ENCODE results near the gene ATP10A. TPM values are rescaled to one million over a fixed set of nuclear protein-coding genes. Genes with fewer than 3 reads are reported as not detected.
"Not testable (repeated sequence)": the region's sequence is repeated elsewhere in the genome, so short reads cannot be mapped to it uniquely, and the experiment has no call there.

Gene ATP10A
- total RNA-seq, 1 donor from 2014 or later: not detected

DNA sequence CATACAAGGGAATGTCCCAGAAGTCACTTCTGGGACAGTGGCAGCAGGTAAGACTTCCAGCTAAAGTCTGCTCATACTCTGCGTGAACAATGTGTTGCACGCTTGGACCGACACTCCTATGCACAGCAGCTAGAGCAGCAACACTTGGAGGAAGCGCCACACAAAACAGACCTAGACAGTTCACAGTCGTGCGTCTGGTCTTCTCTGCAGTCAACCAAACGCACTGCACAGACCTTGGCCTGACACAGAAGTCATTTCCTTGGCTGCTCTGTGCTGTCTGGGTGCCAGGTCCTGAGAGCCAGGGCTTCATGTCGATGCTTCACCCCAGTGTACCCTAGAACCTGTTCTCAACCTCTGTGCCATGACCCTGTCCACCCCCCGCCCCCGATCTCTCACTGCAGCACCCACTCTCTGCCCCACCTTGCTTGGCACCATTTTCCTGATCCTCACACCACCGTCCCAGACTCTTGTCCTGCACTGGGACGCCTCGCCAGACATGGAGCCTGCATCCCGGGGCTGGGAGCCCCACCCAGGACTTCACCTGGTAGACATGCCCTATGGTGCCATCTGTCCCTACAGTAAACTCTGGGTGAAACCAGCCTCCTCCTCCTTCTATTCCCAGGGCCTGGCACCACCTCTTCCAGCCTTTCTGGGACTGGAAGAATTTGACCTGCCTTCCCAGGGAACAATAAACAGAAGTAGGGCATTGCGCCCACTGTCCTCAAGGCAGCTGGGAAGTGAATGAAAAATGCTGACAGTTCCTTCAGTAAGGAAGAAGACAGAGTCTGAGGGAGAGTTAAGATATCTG is 3.1 kb downstream of the ATP10A start:
- intact Hi-C loops (cut with micrococcal nuclease): no loop called here
- Mint-ChIP-seq H3K4me3 (no peak overlapping the region), H3K9me3 (no peaks in the 10 kb centered on the region), H3K27ac (no peak overlapping the region), H3K27me3 (peaks cover 32% of the 10 kb centered on the region), H3K4me1 (peaks cover 23% of the 10 kb centered on the region), H3K36me3 (ENCODE audit: low read depth) (no peaks in the 10 kb centered on the region)
- DNase-seq (no peak), ATAC-seq (ENCODE audit: low read depth) (no peak)
- POLR2A ChIA-PET: no interaction called here
- CTCF ChIA-PET: no interaction called here
- TF ChIP-seq, protein P1, sequence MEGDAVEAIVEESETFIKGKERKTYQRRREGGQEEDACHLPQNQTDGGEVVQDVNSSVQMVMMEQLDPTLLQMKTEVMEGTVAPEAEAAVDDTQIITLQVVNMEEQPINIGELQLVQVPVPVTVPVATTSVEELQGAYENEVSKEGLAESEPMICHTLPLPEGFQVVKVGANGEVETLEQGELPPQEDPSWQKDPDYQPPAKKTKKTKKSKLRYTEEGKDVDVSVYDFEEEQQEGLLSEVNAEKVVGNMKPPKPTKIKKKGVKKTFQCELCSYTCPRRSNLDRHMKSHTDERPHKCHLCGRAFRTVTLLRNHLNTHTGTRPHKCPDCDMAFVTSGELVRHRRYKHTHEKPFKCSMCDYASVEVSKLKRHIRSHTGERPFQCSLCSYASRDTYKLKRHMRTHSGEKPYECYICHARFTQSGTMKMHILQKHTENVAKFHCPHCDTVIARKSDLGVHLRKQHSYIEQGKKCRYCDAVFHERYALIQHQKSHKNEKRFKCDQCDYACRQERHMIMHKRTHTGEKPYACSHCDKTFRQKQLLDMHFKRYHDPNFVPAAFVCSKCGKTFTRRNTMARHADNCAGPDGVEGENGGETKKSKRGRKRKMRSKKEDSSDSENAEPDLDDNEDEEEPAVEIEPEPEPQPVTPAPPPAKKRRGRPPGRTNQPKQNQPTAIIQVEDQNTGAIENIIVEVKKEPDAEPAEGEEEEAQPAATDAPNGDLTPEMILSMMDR (IDR thresholded peaks at IDR 0.05): no peak

DNA sequence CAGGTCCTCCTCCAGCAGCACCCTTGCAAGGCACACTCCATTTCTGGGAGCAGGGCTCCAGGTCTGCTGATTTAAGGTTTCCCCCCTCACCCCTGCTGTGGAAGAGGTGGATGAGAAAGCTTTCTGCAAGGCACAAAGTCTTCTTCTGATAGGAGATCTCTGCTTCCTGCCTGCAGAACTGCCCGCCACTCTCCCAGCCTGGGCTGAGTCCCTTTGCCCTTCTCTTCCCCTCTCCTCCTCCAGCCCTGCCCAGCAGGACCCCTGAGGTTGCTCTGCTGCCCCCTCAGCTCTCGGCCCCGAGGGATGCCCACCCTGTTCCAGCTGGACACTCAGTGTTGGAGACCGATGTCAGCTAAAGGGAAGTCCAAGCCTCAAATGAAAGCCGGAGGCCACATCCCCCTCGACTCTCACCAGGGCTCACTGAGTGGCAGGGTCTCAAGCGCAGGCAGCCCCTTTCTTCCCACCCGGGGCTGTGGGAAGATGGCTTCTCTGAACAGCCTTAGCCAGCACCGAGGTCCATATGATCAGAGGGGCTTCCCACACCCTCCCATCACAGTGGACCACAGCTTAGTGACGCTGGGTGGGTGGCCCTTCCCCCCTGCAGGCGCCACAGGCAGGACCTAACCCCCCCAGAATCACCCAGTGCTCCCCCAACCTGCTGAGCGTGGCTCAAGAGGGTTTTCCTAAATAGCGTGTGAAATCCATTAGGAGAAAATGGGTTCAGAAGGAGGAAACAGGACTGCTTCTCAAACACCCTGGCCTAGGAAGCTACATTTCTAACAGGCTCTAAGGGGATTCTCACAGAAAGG is 4.0 kb downstream of the ATP10A start:
- Mint-ChIP-seq H3K4me1 (peaks cover 23% of the 10 kb centered on the region), H3K27me3 (peaks cover 24% of the 10 kb centered on the region), H3K4me3 (no peak overlapping the region), H3K9me3 (no peaks in the 10 kb centered on the region), H3K27ac (no peak overlapping the region), H3K36me3 (ENCODE audit: low read depth) (no peaks in the 10 kb centered on the region)
- CTCF ChIA-PET: no interaction called here
- no peak for ATAC-seq (ENCODE audit: low read depth)
- POLR2A ChIA-PET: no interaction called here
- TF ChIP-seq, protein P1 (IDR thresholded peaks at IDR 0.05): no peak
- intact Hi-C loops (cut with micrococcal nuclease): no loop called here
- no peak for DNase-seq

DNA sequence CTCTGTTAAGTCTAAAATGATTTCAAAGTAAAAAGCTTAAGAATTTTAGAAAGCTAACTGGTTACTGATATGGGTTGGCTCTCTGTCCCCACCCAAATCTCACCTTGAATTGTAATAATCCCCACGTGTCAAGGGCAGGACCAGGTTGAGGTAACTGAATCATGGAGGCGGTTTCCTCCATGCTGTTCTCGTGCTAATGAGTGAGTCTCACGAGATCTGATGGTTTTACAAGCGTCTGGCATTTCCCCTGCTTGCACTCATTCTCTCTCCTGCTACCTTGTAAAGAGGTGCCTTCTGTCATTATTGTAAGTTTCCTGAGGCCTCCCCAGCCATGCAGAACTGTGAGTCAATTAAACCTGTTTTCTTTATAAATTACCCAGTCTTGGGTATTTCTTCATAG is 7.1 kb downstream of the ATP10A start:
- POLR2A ChIA-PET; CTCF ChIA-PET; intact Hi-C loops (cut with micrococcal nuclease); H3K9me3 Mint-ChIP-seq; DNase-seq; H3K36me3 Mint-ChIP-seq (ENCODE audit: low read depth); H3K4me3 Mint-ChIP-seq; H3K27ac Mint-ChIP-seq; ATAC-seq (ENCODE audit: low read depth): not testable (repeated sequence)
- Mint-ChIP-seq H3K27me3 (peaks cover 10% of the 10 kb centered on the region), H3K4me1 (peaks cover 33% of the 10 kb centered on the region)

DNA sequence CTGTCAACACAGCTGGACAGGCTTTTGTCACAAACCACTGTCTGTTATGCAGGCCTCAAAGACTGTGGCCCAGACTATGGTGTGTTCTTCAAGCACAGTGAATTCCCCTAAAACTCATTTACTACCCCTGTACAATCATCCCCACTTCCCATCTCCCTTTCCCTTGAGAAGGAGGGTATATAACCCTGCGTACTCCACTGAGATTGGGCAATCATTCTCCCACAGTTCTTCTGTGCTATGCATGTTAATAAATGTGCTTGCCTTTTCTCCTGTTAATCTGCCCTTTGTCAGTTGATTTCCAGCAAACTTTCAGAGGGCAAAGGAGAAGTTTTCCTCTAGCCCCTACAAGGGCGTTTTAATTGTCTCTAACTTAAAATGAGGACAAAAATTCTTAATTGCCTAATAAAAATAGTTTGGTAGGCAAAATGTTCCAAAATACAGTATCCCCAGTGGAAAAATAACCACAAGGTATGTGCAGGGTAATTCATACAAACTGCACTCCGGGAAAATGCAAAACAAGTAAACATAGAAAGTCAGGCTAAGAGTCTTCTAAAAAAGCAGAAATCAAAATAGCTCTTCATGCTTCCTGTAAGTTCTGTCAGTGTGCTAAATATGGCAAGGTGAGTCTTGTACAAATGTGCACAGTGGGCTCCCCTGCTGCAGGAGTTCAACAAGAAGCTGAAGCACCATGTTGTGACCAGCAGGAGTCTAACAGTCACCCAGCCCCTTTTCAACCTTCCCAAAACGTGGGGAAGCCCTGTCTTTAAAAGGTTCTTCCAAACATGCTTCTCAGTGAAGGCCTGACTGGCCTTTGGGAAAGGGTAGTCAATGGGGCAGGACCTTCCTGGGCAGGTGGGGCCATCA is 10.2 kb downstream of the ATP10A start:
- CTCF ChIA-PET: no interaction called here
- POLR2A ChIA-PET: no interaction called here
- DNase-seq (no peak), ATAC-seq (ENCODE audit: low read depth) (no peak)
- Mint-ChIP-seq H3K36me3 (ENCODE audit: low read depth) (no peaks in the 10 kb centered on the region), H3K9me3 (no peaks in the 10 kb centered on the region), H3K4me1 (peaks cover 47% of the 10 kb centered on the region), H3K27me3 (no peaks in the 10 kb centered on the region), H3K4me3 (peak overlapping the region; percentile 55), H3K27ac (no peak overlapping the region)
- TF ChIP-seq, protein P1 (IDR thresholded peaks at IDR 0.05): no peak
- intact Hi-C loops (cut with micrococcal nuclease): loop anchor here (5.0 kb wide), 1 partner anchor 41 kb away; no protein-coding TSS in a partner anchor

DNA sequence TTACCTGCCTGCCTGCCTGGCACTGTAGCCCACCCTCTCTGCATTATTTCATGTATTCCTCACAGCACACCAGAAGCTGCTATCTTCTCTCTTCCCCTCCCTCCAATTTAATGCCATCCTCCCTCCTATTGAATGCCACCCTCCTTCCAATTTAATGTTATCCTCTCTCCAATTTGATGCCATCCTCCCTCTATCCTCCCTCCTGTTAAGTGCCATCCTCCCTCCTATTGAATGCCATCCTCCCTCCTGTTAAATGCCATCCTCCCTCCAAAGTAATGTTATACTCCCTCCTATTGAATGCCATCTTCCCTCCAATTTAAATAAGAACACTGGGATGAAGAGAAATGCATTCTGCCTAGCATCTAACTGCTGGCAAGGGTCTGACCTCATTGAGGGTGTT is 11.1 kb downstream of the ATP10A start:
- DNase-seq (no peak), ATAC-seq (ENCODE audit: low read depth) (no peak)
- H3K9me3 Mint-ChIP-seq: no peaks in the 10 kb centered on the region
- H3K4me3 Mint-ChIP-seq: no peak overlapping the region
- CTCF ChIA-PET: interaction anchor here (0.6 kb wide), 1 partner anchor 21 kb away, joined by 5 read pairs; no protein-coding TSS in a partner anchor
- TF ChIP-seq, protein P1 (IDR thresholded peaks at IDR 0.05): no peak
- no peaks in the 10 kb centered on the region for H3K36me3 Mint-ChIP-seq (ENCODE audit: low read depth)
- POLR2A ChIA-PET: no interaction called here
- peaks cover 51% of the 10 kb centered on the region for H3K4me1 Mint-ChIP-seq
- intact Hi-C loops (cut with micrococcal nuclease): loop anchor here (5.0 kb wide), 1 partner anchor 40 kb away; no protein-coding TSS in a partner anchor
- no peak overlapping the region for H3K27ac Mint-ChIP-seq
- no peaks in the 10 kb centered on the region for H3K27me3 Mint-ChIP-seq

All from activated B cell treated with CpG ODN at 0.5 μM for 24 hours (primary cell).